Measurements from ENCODE around the gene ZNF462.

Gene ZNF462

GRCh38 chr9:106864373-106865143, 1.6 kb downstream of the ZNF462 start:
- no peak for DNase-seq

GRCh38 chr9:106866243-106866642, 3.3 kb downstream of the ZNF462 start:
- DNase-seq: no peak

GRCh38 chr9:106867286-106867685, 4.3 kb downstream of the ZNF462 start:
- DNase-seq: no peak

GRCh38 chr9:106868087-106868486, 5.1 kb downstream of the ZNF462 start:
- DNase-seq: no peak

- no peak for DNase-seq
Observed at GRCh38 chr9:106868565-106868964, 5.6 kb downstream of the ZNF462 start.

- no peak for DNase-seq
Observed at GRCh38 chr9:106869028-106869427, 6.1 kb downstream of the ZNF462 start.

GRCh38 chr9:106869458-106869857, 6.5 kb downstream of the ZNF462 start:
- DNase-seq: no peak

GRCh38 chr9:106872641-106873040, 9.7 kb downstream of the ZNF462 start:
- no peak for DNase-seq

GRCh38 chr9:106874031-106874430, 11.1 kb downstream of the ZNF462 start:
- no peak for DNase-seq

GRCh38 chr9:106874652-106875051, 11.7 kb downstream of the ZNF462 start:
- no peak for DNase-seq

GRCh38 chr9:106875529-106875928, 12.6 kb downstream of the ZNF462 start:
- no peak for DNase-seq

- no peak for DNase-seq
Observed at GRCh38 chr9:106877345-106877744, 14.4 kb downstream of the ZNF462 start.

GRCh38 chr9:106878081-106878837, 15.3 kb downstream of the ZNF462 start:
- no peak for DNase-seq

GRCh38 chr9:106878934-106879333, 16.0 kb downstream of the ZNF462 start:
- DNase-seq: peak; percentile 93

GRCh38 chr9:106879439-106879882, 16.5 kb downstream of the ZNF462 start:
- DNase-seq: no peak

- DNase-seq: no peak
Observed at GRCh38 chr9:106880081-106880480, 17.1 kb downstream of the ZNF462 start.

GRCh38 chr9:106880863-106881262, 17.9 kb downstream of the ZNF462 start:
- DNase-seq: no peak

- DNase-seq: peak; percentile 91
Observed at GRCh38 chr9:106883030-106883429, 20.1 kb downstream of the ZNF462 start.

GRCh38 chr9:106883626-106884190, 20.7 kb downstream of the ZNF462 start:
- no peak for DNase-seq

- DNase-seq: no peak
Observed at GRCh38 chr9:106885451-106885850, 22.5 kb downstream of the ZNF462 start.

GRCh38 chr9:106886111-106887046, 23.4 kb downstream of the ZNF462 start:
- no peak for DNase-seq

GRCh38 chr9:106887066-106887465, 24.1 kb downstream of the ZNF462 start:
- no peak for DNase-seq
